NB4 (cell line): Measurements from ENCODE around the gene IGF1R.

Experiments used
- MYC ChIP-seq: IDR thresholded peaks from 2 replicates; pipeline ENCODE4 v1.6.1; 2011; ENCODE audit warnings: low read depth, low read length
- POLR2A ChIP-seq: IDR thresholded peaks from 2 replicates; pipeline ENCODE4 v1.6.1; 2011; ENCODE audit warnings: mild to moderate bottlenecking; ENCODE audit not compliant: insufficient read length; ENCODE audit errors: extremely low read depth
- TF ChIP-seq, protein P1 (sequence below): IDR thresholded peaks from one replicate; pipeline ENCODE4 v1.5.1; 2012; ENCODE audit warnings: low read depth, low read length
- TF ChIP-seq, protein P2 (sequence below): IDR thresholded peaks from 2 replicates; pipeline ENCODE4 v1.6.1; 2011; ENCODE audit warnings: low read depth, low read length

DNA sequence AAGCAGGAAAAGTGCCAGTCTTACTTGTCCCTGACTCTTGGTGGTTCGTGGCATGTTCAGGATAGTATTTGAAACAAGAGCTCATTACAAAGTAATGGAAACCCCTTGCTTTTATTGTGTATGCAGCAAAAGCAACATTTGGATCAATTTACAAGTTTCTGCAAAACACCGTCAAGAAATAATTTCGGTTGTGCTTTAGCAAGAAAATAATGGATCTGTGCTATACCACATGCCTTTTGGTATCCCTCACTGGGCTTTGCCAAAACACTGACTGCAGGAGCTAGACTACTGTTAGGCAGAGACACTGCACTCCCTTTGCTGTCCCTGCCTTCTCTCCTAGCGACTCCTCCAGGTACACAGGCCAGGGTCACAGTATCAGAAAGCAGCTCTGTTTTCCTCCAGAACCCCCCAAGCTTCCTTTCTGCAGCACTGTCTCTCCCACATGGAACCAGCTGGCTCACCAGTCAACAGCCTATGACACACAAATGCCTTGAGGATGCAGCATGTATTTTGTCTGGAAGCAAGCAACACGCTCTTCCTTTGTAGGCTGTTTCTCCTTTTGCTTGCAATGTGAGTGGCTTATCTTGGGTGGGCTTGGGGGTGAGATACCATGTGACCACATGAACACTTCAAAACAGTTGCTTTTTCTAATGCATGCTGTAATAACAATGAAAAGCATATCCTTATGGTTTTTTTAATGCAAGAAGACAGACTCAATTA lies 247.8 kb downstream of the IGF1R start:
- TF ChIP-seq, protein P1, sequence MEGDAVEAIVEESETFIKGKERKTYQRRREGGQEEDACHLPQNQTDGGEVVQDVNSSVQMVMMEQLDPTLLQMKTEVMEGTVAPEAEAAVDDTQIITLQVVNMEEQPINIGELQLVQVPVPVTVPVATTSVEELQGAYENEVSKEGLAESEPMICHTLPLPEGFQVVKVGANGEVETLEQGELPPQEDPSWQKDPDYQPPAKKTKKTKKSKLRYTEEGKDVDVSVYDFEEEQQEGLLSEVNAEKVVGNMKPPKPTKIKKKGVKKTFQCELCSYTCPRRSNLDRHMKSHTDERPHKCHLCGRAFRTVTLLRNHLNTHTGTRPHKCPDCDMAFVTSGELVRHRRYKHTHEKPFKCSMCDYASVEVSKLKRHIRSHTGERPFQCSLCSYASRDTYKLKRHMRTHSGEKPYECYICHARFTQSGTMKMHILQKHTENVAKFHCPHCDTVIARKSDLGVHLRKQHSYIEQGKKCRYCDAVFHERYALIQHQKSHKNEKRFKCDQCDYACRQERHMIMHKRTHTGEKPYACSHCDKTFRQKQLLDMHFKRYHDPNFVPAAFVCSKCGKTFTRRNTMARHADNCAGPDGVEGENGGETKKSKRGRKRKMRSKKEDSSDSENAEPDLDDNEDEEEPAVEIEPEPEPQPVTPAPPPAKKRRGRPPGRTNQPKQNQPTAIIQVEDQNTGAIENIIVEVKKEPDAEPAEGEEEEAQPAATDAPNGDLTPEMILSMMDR, result no peak
- TF ChIP-seq, protein P2, sequence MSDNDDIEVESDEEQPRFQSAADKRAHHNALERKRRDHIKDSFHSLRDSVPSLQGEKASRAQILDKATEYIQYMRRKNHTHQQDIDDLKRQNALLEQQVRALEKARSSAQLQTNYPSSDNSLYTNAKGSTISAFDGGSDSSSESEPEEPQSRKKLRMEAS, result no peak
- TF ChIP-seq POLR2A (no peak), MYC (no peak)
